ENCODE results near the gene CLSTN1.
"Not testable (repeated sequence)": the region's sequence is repeated elsewhere in the genome, so short reads cannot be mapped to it uniquely, and the experiment has no call there.

CLSTN1 gene

DNA sequence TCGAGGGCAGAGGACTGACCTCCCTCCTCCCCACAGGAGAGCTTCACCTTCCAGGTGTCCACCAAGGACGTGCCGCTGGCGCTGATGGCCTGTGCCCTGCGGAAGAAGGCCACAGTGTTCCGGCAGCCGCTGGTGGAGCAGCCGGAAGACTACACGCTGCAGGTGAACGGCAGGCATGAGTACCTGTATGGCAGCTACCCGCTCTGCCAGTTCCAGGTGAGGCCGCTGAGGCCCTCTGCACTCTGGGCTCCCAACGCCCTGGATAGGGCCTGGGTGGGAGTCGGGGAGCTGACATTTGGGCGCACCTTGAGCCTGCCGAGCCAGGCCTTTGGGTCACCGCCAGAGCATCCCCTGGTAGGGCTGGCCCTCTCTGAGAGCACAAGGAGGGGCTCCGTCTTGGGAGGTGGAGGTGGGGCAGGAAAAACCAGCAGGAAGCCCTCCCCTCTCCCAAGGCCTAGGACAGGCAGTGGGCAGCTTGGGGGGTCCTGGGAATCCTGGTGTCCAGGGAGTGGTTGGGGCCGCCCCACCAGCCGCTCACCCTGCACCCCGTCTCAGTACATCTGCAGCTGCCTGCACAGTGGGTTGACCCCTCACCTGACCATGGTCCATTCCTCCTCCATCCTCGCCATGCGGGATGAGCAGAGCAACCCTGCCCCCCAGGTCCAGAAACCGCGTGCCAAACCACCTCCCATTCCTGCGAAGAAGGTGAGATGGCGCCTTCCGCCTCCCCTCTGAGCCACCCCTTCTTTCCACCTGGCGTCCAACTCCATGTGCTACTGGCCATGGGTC is 107.2 kb downstream of the CLSTN1 start:
- ATAC-seq, result no peak
- TF ChIP-seq ZNF565 (CRISPR knock-in tag; conservative IDR thresholded peaks at IDR 0.05; ENCODE audit: low read depth) (no peak), TCF4 (CRISPR knock-in tag; IDR thresholded peaks at IDR 0.05; ENCODE audit: borderline replicate concordance) (no peak), ESRRG (CRISPR knock-in tag; IDR thresholded peaks at IDR 0.05) (no peak), ISL1 (CRISPR knock-in tag; IDR thresholded peaks at IDR 0.05) (no peak)
- TF ChIP-seq, protein P1, sequence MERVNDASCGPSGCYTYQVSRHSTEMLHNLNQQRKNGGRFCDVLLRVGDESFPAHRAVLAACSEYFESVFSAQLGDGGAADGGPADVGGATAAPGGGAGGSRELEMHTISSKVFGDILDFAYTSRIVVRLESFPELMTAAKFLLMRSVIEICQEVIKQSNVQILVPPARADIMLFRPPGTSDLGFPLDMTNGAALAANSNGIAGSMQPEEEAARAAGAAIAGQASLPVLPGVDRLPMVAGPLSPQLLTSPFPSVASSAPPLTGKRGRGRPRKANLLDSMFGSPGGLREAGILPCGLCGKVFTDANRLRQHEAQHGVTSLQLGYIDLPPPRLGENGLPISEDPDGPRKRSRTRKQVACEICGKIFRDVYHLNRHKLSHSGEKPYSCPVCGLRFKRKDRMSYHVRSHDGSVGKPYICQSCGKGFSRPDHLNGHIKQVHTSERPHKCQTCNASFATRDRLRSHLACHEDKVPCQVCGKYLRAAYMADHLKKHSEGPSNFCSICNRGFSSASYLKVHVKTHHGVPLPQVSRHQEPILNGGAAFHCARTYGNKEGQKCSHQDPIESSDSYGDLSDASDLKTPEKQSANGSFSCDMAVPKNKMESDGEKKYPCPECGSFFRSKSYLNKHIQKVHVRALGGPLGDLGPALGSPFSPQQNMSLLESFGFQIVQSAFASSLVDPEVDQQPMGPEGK (CRISPR knock-in tag; IDR thresholded peaks at IDR 0.05; ENCODE audit: borderline replicate concordance), result no peak

DNA sequence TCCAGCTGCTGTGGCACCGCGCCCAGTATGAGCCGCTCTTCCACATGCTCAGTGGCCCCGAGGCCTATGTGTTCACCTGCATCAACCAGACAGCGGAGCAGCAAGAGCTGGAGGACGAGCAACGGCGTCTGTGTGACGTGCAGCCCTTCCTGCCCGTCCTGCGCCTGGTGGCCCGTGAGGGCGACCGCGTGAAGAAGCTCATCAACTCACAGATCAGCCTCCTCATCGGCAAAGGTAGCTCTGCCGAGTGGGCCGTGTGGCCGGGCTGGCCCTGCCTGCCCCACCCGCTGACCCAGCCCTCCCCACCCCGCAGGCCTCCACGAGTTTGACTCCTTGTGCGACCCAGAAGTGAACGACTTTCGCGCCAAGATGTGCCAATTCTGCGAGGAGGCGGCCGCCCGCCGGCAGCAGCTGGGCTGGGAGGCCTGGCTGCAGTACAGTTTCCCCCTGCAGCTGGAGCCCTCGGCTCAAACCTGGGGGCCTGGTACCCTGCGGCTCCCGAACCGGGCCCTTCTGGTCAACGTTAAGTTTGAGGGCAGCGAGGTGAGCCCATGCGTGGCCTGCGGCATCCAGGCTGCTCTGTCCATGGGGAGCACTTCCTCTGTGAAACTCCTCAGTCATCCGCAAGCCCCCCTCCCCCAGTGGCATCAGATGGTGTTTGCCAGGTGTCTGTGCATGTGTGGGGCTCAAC is 108.1 kb downstream of the CLSTN1 start:
- no peak for ATAC-seq
- no peak for TF ChIP-seq ZNF8 (CRISPR knock-in tag; IDR thresholded peaks at IDR 0.05)
- TF ChIP-seq, protein P1 (CRISPR knock-in tag; IDR thresholded peaks at IDR 0.05; ENCODE audit: borderline replicate concordance), result no peak

- no peak for ATAC-seq
- TF ChIP-seq, protein P2, sequence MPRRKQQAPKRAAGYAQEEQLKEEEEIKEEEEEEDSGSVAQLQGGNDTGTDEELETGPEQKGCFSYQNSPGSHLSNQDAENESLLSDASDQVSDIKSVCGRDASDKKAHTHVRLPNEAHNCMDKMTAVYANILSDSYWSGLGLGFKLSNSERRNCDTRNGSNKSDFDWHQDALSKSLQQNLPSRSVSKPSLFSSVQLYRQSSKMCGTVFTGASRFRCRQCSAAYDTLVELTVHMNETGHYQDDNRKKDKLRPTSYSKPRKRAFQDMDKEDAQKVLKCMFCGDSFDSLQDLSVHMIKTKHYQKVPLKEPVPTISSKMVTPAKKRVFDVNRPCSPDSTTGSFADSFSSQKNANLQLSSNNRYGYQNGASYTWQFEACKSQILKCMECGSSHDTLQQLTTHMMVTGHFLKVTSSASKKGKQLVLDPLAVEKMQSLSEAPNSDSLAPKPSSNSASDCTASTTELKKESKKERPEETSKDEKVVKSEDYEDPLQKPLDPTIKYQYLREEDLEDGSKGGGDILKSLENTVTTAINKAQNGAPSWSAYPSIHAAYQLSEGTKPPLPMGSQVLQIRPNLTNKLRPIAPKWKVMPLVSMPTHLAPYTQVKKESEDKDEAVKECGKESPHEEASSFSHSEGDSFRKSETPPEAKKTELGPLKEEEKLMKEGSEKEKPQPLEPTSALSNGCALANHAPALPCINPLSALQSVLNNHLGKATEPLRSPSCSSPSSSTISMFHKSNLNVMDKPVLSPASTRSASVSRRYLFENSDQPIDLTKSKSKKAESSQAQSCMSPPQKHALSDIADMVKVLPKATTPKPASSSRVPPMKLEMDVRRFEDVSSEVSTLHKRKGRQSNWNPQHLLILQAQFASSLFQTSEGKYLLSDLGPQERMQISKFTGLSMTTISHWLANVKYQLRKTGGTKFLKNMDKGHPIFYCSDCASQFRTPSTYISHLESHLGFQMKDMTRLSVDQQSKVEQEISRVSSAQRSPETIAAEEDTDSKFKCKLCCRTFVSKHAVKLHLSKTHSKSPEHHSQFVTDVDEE (CRISPR knock-in tag; IDR thresholded peaks at IDR 0.05), result no peak
- TF ChIP-seq BACH2 (CRISPR knock-in tag; IDR thresholded peaks at IDR 0.05; ENCODE audit: borderline replicate concordance) (no peak), TCF4 (CRISPR knock-in tag; IDR thresholded peaks at IDR 0.05; ENCODE audit: borderline replicate concordance) (no peak), TOX (CRISPR knock-in tag; IDR thresholded peaks at IDR 0.05; ENCODE audit: borderline replicate concordance) (no peak)
- TF ChIP-seq, protein P3, sequence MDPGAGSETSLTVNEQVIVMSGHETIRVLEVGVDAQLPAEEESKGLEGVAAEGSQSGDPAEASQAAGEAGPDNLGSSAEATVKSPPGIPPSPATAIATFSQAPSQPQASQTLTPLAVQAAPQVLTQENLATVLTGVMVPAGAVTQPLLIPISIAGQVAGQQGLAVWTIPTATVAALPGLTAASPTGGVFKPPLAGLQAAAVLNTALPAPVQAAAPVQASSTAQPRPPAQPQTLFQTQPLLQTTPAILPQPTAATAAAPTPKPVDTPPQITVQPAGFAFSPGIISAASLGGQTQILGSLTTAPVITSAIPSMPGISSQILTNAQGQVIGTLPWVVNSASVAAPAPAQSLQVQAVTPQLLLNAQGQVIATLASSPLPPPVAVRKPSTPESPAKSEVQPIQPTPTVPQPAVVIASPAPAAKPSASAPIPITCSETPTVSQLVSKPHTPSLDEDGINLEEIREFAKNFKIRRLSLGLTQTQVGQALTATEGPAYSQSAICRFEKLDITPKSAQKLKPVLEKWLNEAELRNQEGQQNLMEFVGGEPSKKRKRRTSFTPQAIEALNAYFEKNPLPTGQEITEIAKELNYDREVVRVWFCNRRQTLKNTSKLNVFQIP (CRISPR knock-in tag; IDR thresholded peaks at IDR 0.05; ENCODE audit: borderline replicate concordance, low read depth), result no peak
These were observed 109.5 kb downstream of the CLSTN1 start for GRCh38 chr1:9714257-9714718.

GRCh38 chr1:9712767-9713166 is 111.0 kb downstream of the CLSTN1 start:
- not testable (repeated sequence) for ATAC-seq

GRCh38 chr1:9711466-9712020 is 112.2 kb downstream of the CLSTN1 start:
- no peak for ATAC-seq
- TF ChIP-seq ZFP30 (CRISPR knock-in tag; IDR thresholded peaks at IDR 0.05) (no peak), OSR1 (CRISPR knock-in tag; IDR thresholded peaks at IDR 0.05) (no peak), ARNTL (CRISPR knock-in tag; IDR thresholded peaks at IDR 0.05; ENCODE audit: borderline replicate concordance, low read depth) (no peak), ZC3H10 (CRISPR knock-in tag; IDR thresholded peaks at IDR 0.05) (no peak), TCF4 (CRISPR knock-in tag; IDR thresholded peaks at IDR 0.05; ENCODE audit: borderline replicate concordance) (no peak), CSRNP3 (CRISPR knock-in tag; IDR thresholded peaks at IDR 0.05) (no peak), ZNF8 (CRISPR knock-in tag; IDR thresholded peaks at IDR 0.05) (no peak), ZFP3 (CRISPR knock-in tag; IDR thresholded peaks at IDR 0.05) (no peak), BACH2 (CRISPR knock-in tag; IDR thresholded peaks at IDR 0.05; ENCODE audit: borderline replicate concordance) (no peak), GLIS3 (CRISPR knock-in tag; IDR thresholded peaks at IDR 0.05) (no peak), TOX (CRISPR knock-in tag; IDR thresholded peaks at IDR 0.05; ENCODE audit: borderline replicate concordance) (no peak)
- TF ChIP-seq, protein P3 (CRISPR knock-in tag; IDR thresholded peaks at IDR 0.05; ENCODE audit: borderline replicate concordance, low read depth), result no peak
- TF ChIP-seq, protein P1 (CRISPR knock-in tag; IDR thresholded peaks at IDR 0.05; ENCODE audit: borderline replicate concordance), result no peak
